MM.1S (cell line): ENCODE measurements around the gene MICAL2.

Experiments used
- DNase-seq: peaks from one replicate; pipeline ENCODE4 v3.0.0-alpha.2; 2015
- H2AFZ ChIP-seq: fragments of 300-600 bp; sonication (generic); 2 replicates; pipeline ENCODE4 v1.6.0; 2016; ENCODE audit warnings: antibody characterized with exemption, low read length
- H3F3A ChIP-seq: fragments of 300-600 bp; sonication (generic); 2 replicates; pipeline ENCODE4 v1.6.1; 2016; ENCODE audit warnings: mild to moderate bottlenecking, antibody characterized with exemption, low read length, moderate library complexity, mixed read lengths; ENCODE audit not compliant: insufficient read depth
- H3K27ac ChIP-seq: fragments of 300-600 bp; sonication (generic); 2 replicates; pipeline ENCODE4 v1.5.1; 2016; ENCODE audit warnings: mild to moderate bottlenecking, low read length
- H3K27me3 ChIP-seq: fragments of 300-600 bp; sonication (generic); replicated peaks from 2 replicates; pipeline ENCODE4 v1.6.0; 2016; ENCODE audit warnings: low read length; ENCODE audit not compliant: insufficient read depth
- H3K36me3 ChIP-seq: fragments of 300-600 bp; sonication (generic); replicated peaks from 2 replicates; pipeline ENCODE4 v1.6.1; 2016; ENCODE audit warnings: mild to moderate bottlenecking, low read length, mixed read lengths; ENCODE audit not compliant: insufficient read depth
- H3K4me1 ChIP-seq: fragments of 300-600 bp; sonication (generic); 2 replicates; pipeline ENCODE4 v1.6.1; 2016; ENCODE audit warnings: low read length, mixed read lengths
- H3K4me2 ChIP-seq: fragments of 300-600 bp; sonication (generic); 2 replicates; pipeline ENCODE4 v1.6.0; 2016; ENCODE audit warnings: low read depth, low read length
- H3K4me3 ChIP-seq: fragments of 300-600 bp; sonication (generic); 2 replicates; pipeline ENCODE4 v1.5.1; 2016; ENCODE audit warnings: low read length, mixed read lengths
- H3K79me2 ChIP-seq: fragments of 300-600 bp; sonication (generic); 2 replicates; pipeline ENCODE4 v1.6.1; 2016; ENCODE audit warnings: mixed run types, low read length, mixed read lengths
- H3K9ac ChIP-seq: fragments of 300-600 bp; sonication (generic); 2 replicates; pipeline ENCODE4 v1.6.1; 2016; ENCODE audit warnings: low read length, mixed read lengths
- H3K9me2 ChIP-seq: fragments of 300-600 bp; sonication (generic); replicated peaks from 2 replicates; pipeline ENCODE4 v1.6.1; 2016; ENCODE audit warnings: mild to moderate bottlenecking, low read length, mixed read lengths; ENCODE audit not compliant: insufficient read depth
- H3K9me3 ChIP-seq: fragments of 300-600 bp; sonication (generic); replicated peaks from 2 replicates; pipeline ENCODE4 v1.6.1; 2016; ENCODE audit warnings: mild to moderate bottlenecking, low read length, mixed read lengths; ENCODE audit not compliant: insufficient read depth
- H4K20me1 ChIP-seq: fragments of 300-600 bp; sonication (generic); 2 replicates; pipeline ENCODE4 v1.6.1; 2016; ENCODE audit warnings: mild to moderate bottlenecking, low read length, moderate library complexity, mixed read lengths; ENCODE audit not compliant: insufficient read depth
- CTCF ChIP-seq: fragments of 300-600 bp; sonication (generic); IDR thresholded peaks from 2 replicates; pipeline ENCODE4 v1.5.1; 2016; ENCODE audit warnings: antibody characterized with exemption, low read length, mixed read lengths
- EZH2 ChIP-seq: fragments of 300-600 bp; sonication (generic); optimal IDR thresholded peaks from 2 replicates; pipeline ENCODE3; 2017; ENCODE audit warnings: low read depth, mild to moderate bottlenecking, antibody characterized with exemption, low read length, mixed read lengths
- EZH2phosphoT487 ChIP-seq: fragments of 300-600 bp; sonication (generic); IDR thresholded peaks from 2 replicates; pipeline ENCODE4 v1.6.1; 2018; ENCODE audit warnings: antibody characterized with exemption, low read length

The MICAL2 gene

DNA sequence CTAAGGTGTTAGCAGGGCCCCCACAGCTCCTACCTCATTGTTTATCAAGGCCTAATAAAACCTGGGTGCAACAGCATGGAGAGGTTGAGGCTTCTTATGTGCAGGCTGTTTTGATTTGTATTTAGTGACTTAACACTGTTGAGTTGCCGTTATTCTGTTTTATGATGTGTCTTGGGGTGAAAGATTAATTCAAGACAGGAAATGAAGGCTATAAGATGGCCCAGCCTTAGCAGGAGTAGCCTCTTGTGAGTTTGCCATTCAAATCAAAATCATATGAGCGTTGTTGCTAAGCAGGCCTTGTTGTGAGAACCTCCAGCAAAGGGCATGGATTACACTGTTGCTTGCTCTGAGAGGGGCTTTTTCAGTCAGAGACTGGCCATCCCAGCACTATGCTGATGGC lies 31.8 kb downstream of the MICAL2 start:
- no peak overlapping the region for H3K9ac ChIP-seq
- DNase-seq = no peak
- no peak overlapping the region for H3K27ac ChIP-seq
- no peaks in the 10 kb centered on the region for H3K9me3 ChIP-seq
- no peaks in the 10 kb centered on the region for H3F3A ChIP-seq
- H3K9me2 ChIP-seq = no peaks in the 10 kb centered on the region
- TF ChIP-seq EZH2 = no peak
- no peak for TF ChIP-seq CTCF
- TF ChIP-seq EZH2phosphoT487 = no peak
- H3K4me3 ChIP-seq = no peak overlapping the region
- H3K36me3 ChIP-seq = no peaks in the 10 kb centered on the region
- H3K79me2 ChIP-seq = no peaks in the 10 kb centered on the region
- no peaks in the 10 kb centered on the region for H4K20me1 ChIP-seq
- H3K27me3 ChIP-seq = no peaks in the 10 kb centered on the region
- peaks cover 12% of the 10 kb centered on the region for H3K4me1 ChIP-seq
- no peak overlapping the region for H3K4me2 ChIP-seq
- H2AFZ ChIP-seq = no peak overlapping the region

- no peak overlapping the region for H3K9ac ChIP-seq
- TF ChIP-seq EZH2phosphoT487 (no peak), EZH2 (no peak), CTCF (no peak)
- no peaks in the 10 kb centered on the region for H3K9me2 ChIP-seq
- DNase-seq = no peak
- H3K27ac ChIP-seq = no peak overlapping the region
- no peaks in the 10 kb centered on the region for H3K36me3 ChIP-seq
- H3K79me2 ChIP-seq = no peaks in the 10 kb centered on the region
- H3K4me3 ChIP-seq = no peak overlapping the region
- no peaks in the 10 kb centered on the region for H3F3A ChIP-seq
- H3K27me3 ChIP-seq = no peaks in the 10 kb centered on the region
- no peak overlapping the region for H2AFZ ChIP-seq
- no peak overlapping the region for H3K4me2 ChIP-seq
- H3K4me1 ChIP-seq = peaks cover 12% of the 10 kb centered on the region
- no peaks in the 10 kb centered on the region for H4K20me1 ChIP-seq
- no peaks in the 10 kb centered on the region for H3K9me3 ChIP-seq
Observed at GRCh38 chr11:12142909-12143308, 32.5 kb downstream of the MICAL2 start.

DNA sequence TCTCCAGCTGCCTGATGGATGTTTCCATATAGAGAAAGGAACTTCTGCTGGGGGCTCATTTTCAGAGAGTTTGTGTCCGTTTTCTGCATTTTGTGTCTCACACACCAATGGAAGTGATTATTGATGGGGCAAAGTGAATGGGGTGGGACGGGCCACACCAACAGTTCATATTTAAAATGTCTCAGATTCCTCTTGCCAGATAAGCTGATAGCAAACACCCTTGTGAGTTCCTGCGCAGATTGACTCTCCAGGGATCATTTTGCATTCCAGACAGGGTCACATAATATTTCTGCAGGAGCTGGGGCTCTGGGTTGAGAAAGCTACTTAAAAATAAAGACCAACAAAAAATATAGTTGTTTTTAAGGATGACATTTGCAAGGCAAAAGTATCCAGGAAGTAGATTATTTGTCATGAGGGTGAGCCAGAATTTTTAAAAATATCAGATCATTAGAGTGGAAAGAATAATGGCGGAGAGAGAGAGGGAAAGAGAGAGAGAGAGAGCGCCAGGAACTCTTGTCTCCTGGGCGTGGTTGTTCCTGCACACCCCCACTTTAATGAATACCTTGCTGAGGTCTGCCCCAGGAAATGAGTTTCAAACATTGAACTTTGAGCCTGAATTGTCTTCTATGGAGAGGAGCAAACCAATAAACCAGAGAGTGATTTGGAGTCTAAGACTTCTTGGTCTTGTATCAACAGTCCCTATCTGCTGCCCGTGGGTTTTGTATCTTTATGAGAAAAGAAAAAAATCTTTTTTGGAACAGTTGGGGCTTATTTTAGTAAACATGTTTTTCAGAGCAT lies 33.3 kb downstream of the MICAL2 start:
- no peak overlapping the region for H3K9ac ChIP-seq
- H4K20me1 ChIP-seq = no peaks in the 10 kb centered on the region
- no peaks in the 10 kb centered on the region for H3K79me2 ChIP-seq

More for the DNA sequence above, 33.3 kb downstream of the MICAL2 start:
- Histone ChIP-seq H3K36me3 (no peaks in the 10 kb centered on the region), H2AFZ (no peak overlapping the region), H3K4me1 (peaks cover 12% of the 10 kb centered on the region), H3F3A (no peaks in the 10 kb centered on the region), H3K9me3 (no peaks in the 10 kb centered on the region), H3K27me3 (no peaks in the 10 kb centered on the region), H3K4me2 (no peak overlapping the region), H3K4me3 (no peak overlapping the region), H3K9me2 (no peaks in the 10 kb centered on the region), H3K27ac (no peak overlapping the region)
- DNase-seq = no peak
- TF ChIP-seq EZH2phosphoT487 = no peak
- no peak for TF ChIP-seq CTCF
- no peak for TF ChIP-seq EZH2
